ENCODE data around the gene PARVA. TPM values are rescaled to one million over a fixed set of nuclear protein-coding genes. Genes with fewer than 3 reads are reported as not detected.
A peak's percentile ranks its signal among the peaks of the same experiment; 100 is the strongest.
"Not testable (repeated sequence)": the region's sequence is repeated elsewhere in the genome, so short reads cannot be mapped to it uniquely, and the experiment has no call there.

PARVA gene
- total RNA-seq, 4 donors from 2014 or later = 167 to 245 (median 240) TPM

GRCh38 chr11:12516387-12517105 lies 139.2 kb downstream of the PARVA start:
- Histone ChIP-seq H3K27me3 (no peaks in the 10 kb centered on the region), H3K4me1 (peaks cover 0 to 44% (median 0%) of the 10 kb centered on the region in 3 donors), H3K36me3 (peaks cover 0 to 96% of the 10 kb centered on the region in 2 donors), H3K27ac (peak overlapping the region in 1 of 4 donors; percentile 22), H3K9me3 (no peaks in the 10 kb centered on the region), H3K4me3 (no peak overlapping the region)
- WGBS, 2 donors (ENCODE audit: low coverage in 1 of 2) = 67% methylated on average over 1 of the region's 4 CpGs; no CpG with 5 or more reads in 1 of the 2 donors
- TF ChIP-seq POLR2AphosphoS5 (IDR thresholded peaks at IDR 0.05) = no peak
- no peak for TF ChIP-seq CTCF (IDR thresholded peaks at IDR 0.05)
- no peak for ATAC-seq

DNA sequence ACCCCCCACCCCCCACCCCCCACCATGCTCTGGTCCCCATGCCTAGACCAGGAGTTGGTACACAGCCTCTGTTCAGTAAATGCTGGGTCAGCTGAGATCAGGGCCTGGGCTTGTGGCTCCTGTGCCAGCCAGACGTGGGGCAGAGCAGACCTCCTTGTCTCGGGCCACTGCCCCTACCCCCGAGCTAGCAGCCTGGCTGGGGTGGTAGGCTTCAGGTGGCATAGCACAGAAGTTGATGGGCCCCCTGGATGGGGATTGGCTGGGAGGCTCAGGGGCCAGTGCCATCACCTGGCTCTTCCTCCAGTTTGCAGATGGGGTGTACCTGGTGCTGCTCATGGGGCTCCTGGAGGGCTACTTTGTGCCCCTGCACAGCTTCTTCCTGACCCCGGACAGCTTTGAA lies 139.9 kb downstream of the PARVA start:
- peaks cover 0 to 40% (median 0%) of the 10 kb centered on the region in 3 donors for H3K4me1 ChIP-seq
- WGBS, 2 donors (ENCODE audit: low coverage in 1 of 2) = 80% methylated on average over 1 of the region's 4 CpGs; no CpG with 5 or more reads in 1 of the 2 donors
- ATAC-seq = no peak
- H3K36me3 ChIP-seq = peaks cover 0 to 93% of the 10 kb centered on the region in 2 donors
- H3K27ac ChIP-seq = peak overlapping the region in 2 of 4 donors; percentile 22 to 25
- no peak overlapping the region for H3K4me3 ChIP-seq
- no peaks in the 10 kb centered on the region for H3K9me3 ChIP-seq
- TF ChIP-seq EP300 (IDR thresholded peaks at IDR 0.05) (no peak), POLR2AphosphoS5 (IDR thresholded peaks at IDR 0.05) (no peak), POLR2A (IDR thresholded peaks at IDR 0.05) (no peak), CTCF (IDR thresholded peaks at IDR 0.05) (no peak)
- H3K27me3 ChIP-seq = no peaks in the 10 kb centered on the region

GRCh38 chr11:12517741-12518140 lies 140.4 kb downstream of the PARVA start:
- ATAC-seq = no peak

GRCh38 chr11:12518606-12519385 lies 141.4 kb downstream of the PARVA start:
- Histone ChIP-seq H3K9me3 (no peaks in the 10 kb centered on the region), H3K4me1 (peaks cover 0 to 46% (median 0%) of the 10 kb centered on the region in 3 donors), H3K27ac (peak overlapping the region in 3 of 4 donors; percentile 15 to 44 (median 35)), H3K36me3 (peaks cover 0 to 86% of the 10 kb centered on the region in 2 donors), H3K27me3 (no peaks in the 10 kb centered on the region), H3K4me3 (no peak overlapping the region)
- TF ChIP-seq EP300 (IDR thresholded peaks at IDR 0.05) = no peak
- TF ChIP-seq POLR2A (IDR thresholded peaks at IDR 0.05) = no peak
- ATAC-seq = no peak
- WGBS, 2 donors (ENCODE audit: low coverage in 1 of 2) = 95 to 100% methylated on average over 1 to 7 of the region's 15 CpGs

More at GRCh38 chr11:12517741-12518140, 140.4 kb downstream of the PARVA start:
- Histone ChIP-seq H3K27ac (peak overlapping the region in 2 of 4 donors; percentile 22 to 25), H3K27me3 (no peaks in the 10 kb centered on the region), H3K9me3 (no peaks in the 10 kb centered on the region), H3K4me3 (no peak overlapping the region), H3K36me3 (peaks cover 0 to 89% of the 10 kb centered on the region in 2 donors), H3K4me1 (peaks cover 0 to 39% (median 0%) of the 10 kb centered on the region in 3 donors)
- no peak for TF ChIP-seq POLR2A (IDR thresholded peaks at IDR 0.05)
- no peak for TF ChIP-seq POLR2AphosphoS5 (IDR thresholded peaks at IDR 0.05)
- TF ChIP-seq EP300 (IDR thresholded peaks at IDR 0.05) = no peak
- TF ChIP-seq CTCF (IDR thresholded peaks at IDR 0.05) = no peak
- WGBS, 2 donors (ENCODE audit: low coverage in 1 of 2) = 81% methylated on average over 4 of the region's 4 CpGs; no CpG with 5 or more reads in 1 of the 2 donors

GRCh38 chr11:12520054-12520453 lies 142.7 kb downstream of the PARVA start:
- no peaks in the 10 kb centered on the region for H3K9me3 ChIP-seq
- ATAC-seq = no peak
- no peaks in the 10 kb centered on the region for H3K27me3 ChIP-seq
- peak overlapping the region in 2 of 4 donors; percentile 15 to 43 for H3K27ac ChIP-seq
- H3K4me1 ChIP-seq = peaks cover 0 to 57% (median 6%) of the 10 kb centered on the region in 3 donors
- H3K36me3 ChIP-seq = peaks cover 0 to 90% of the 10 kb centered on the region in 2 donors
- WGBS, 2 donors (ENCODE audit: low coverage in 1 of 2) = 25 to 45% methylated on average over 3 of the region's 3 CpGs
- H3K4me3 ChIP-seq = no peak overlapping the region
- TF ChIP-seq POLR2A (IDR thresholded peaks at IDR 0.05) = no peak
- TF ChIP-seq CTCF (IDR thresholded peaks at IDR 0.05) = no peak
- TF ChIP-seq EP300 (IDR thresholded peaks at IDR 0.05) = no peak
- TF ChIP-seq POLR2AphosphoS5 (IDR thresholded peaks at IDR 0.05) = no peak

DNA sequence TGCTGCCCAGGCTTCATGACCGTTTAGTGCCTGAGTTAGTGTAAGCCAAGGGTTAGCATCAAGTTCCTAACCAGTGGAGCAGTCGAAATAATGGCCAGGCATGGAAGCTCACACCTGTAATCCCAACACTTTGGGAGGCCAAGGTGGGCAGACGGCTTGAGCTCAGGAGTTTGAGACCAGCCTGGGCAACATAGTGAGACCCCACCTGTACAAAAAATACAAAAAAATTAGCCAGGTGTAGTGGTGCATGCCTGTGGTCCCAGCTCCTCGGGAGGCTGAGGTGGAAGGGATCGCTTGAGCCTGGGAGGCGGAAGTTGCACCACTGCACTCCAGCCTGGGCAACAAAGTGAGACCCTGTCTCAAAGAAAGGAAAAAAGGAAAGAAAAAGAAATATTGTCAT lies 143.2 kb downstream of the PARVA start:
- Histone ChIP-seq H3K4me1 (peaks cover 0 to 62% (median 6%) of the 10 kb centered on the region in 3 donors), H3K27ac (peak overlapping the region in 1 of 4 donors; percentile 43), H3K36me3 (peaks cover 0 to 91% of the 10 kb centered on the region in 2 donors)
- not testable (repeated sequence) for H3K9me3 ChIP-seq, H3K4me3 ChIP-seq, H3K27me3 ChIP-seq, ATAC-seq
- 43 to 87% methylated on average over 1 to 5 of the region's 6 CpGs for WGBS, 2 donors (ENCODE audit: low coverage in 1 of 2)

Data from gastroesophageal sphincter (tissue), 4 donors.